ENCODE measurements around the gene RNF144B.

RNF144B gene

GRCh38 chr6:18446771-18447170, 59.6 kb downstream of the RNF144B start:
- H3K4me3 ChIP-seq (ENCODE audit: low read length in 2 of 2): no peak overlapping the region
- H3K79me1 ChIP-seq (ENCODE audit: low read depth, low read length): no peaks in the 10 kb centered on the region
- no peak overlapping the region for H3K23ac ChIP-seq (ENCODE audit: low read depth, low read length, poor library complexity)
- H3K4ac ChIP-seq (ENCODE audit: low read length): no peak overlapping the region
- no peaks in the 10 kb centered on the region for H3K9me3 ChIP-seq (replicated peaks in 1 of 2; ENCODE audit: control insufficient read depth in 2 of 2, insufficient read depth in 1 of 2, low read depth in 1 of 2, low read length in 2 of 2)
- H3K4me1 ChIP-seq (ENCODE audit: control insufficient read depth in 2 of 2, insufficient read depth in 1 of 2, low read depth in 1 of 2, low read length in 2 of 2): no peaks in the 10 kb centered on the region
- no peak overlapping the region for H3K4me2 ChIP-seq (ENCODE audit: insufficient read depth, low read length, poor library complexity, severe bottlenecking)
- no peak overlapping the region for H2BK15ac ChIP-seq (ENCODE audit: low read length)
- H3K27me3 ChIP-seq (ENCODE audit: control insufficient read depth in 3 of 3, insufficient read depth in 3 of 3, low read depth in 1 of 3, low read length in 3 of 3): no peaks in the 10 kb centered on the region
- no peak overlapping the region for H2BK12ac ChIP-seq (ENCODE audit: low read length)
- no CpG with 5 or more reads among the region's 2 CpGs for WGBS, 2 donors (ENCODE audit: extremely low coverage in 2 of 2, insufficient read length in 2 of 2, insufficient replicate concordance in 1 of 2)
- H3K27ac ChIP-seq (replicated peaks; ENCODE audit: low read length): no peak overlapping the region
- no peak overlapping the region for H3K14ac ChIP-seq (ENCODE audit: low read length)
- H4K8ac ChIP-seq (ENCODE audit: low read depth, low read length): no peak overlapping the region
- H2AK5ac ChIP-seq (ENCODE audit: low read depth, low read length): no peak overlapping the region
- DNase-seq (ENCODE audit: low spot score): no peak
- H2BK5ac ChIP-seq (ENCODE audit: low read length): no peak overlapping the region
- H3K36me3 ChIP-seq (replicated peaks in 1 of 2; ENCODE audit: control insufficient read depth in 2 of 2, insufficient read depth in 2 of 2, low read length in 2 of 2): no peaks in the 10 kb centered on the region
- H3K9ac ChIP-seq (ENCODE audit: low read depth, low read length, poor library complexity): no peak overlapping the region
- no peak overlapping the region for H2BK120ac ChIP-seq (ENCODE audit: low read depth, low read length)
- no peak overlapping the region for H3K18ac ChIP-seq (ENCODE audit: low read length)
- no peak overlapping the region for H4K91ac ChIP-seq (ENCODE audit: low read depth, low read length, poor library complexity)
- H2AFZ ChIP-seq (ENCODE audit: low read length): no peak overlapping the region

GRCh38 chr6:18447552-18447951, 60.4 kb downstream of the RNF144B start:
- Histone ChIP-seq H2BK15ac (ENCODE audit: low read length) (no peak overlapping the region), H3K9me3 (replicated peaks in 1 of 2; ENCODE audit: control insufficient read depth in 2 of 2, insufficient read depth in 1 of 2, low read depth in 1 of 2, low read length in 2 of 2) (no peaks in the 10 kb centered on the region), H2BK120ac (ENCODE audit: low read depth, low read length) (no peak overlapping the region), H3K4me1 (ENCODE audit: control insufficient read depth in 2 of 2, insufficient read depth in 1 of 2, low read depth in 1 of 2, low read length in 2 of 2) (no peaks in the 10 kb centered on the region), H2BK12ac (ENCODE audit: low read length) (no peak overlapping the region), H3K4ac (ENCODE audit: low read length) (no peak overlapping the region), H2BK5ac (ENCODE audit: low read length) (no peak overlapping the region), H3K4me3 (ENCODE audit: low read length in 2 of 2) (no peak overlapping the region), H3K36me3 (replicated peaks in 1 of 2; ENCODE audit: control insufficient read depth in 2 of 2, insufficient read depth in 2 of 2, low read length in 2 of 2) (no peaks in the 10 kb centered on the region), H3K23ac (ENCODE audit: low read depth, low read length, poor library complexity) (no peak overlapping the region), H3K27me3 (ENCODE audit: control insufficient read depth in 3 of 3, insufficient read depth in 3 of 3, low read depth in 1 of 3, low read length in 3 of 3) (no peaks in the 10 kb centered on the region), H3K27ac (replicated peaks; ENCODE audit: low read length) (no peak overlapping the region), H3K18ac (ENCODE audit: low read length) (no peak overlapping the region), H2AK5ac (ENCODE audit: low read depth, low read length) (no peak overlapping the region), H3K14ac (ENCODE audit: low read length) (no peak overlapping the region), H2AFZ (ENCODE audit: low read length) (no peak overlapping the region), H3K4me2 (ENCODE audit: insufficient read depth, low read length, poor library complexity, severe bottlenecking) (no peak overlapping the region), H4K8ac (ENCODE audit: low read depth, low read length) (no peak overlapping the region), H3K9ac (ENCODE audit: low read depth, low read length, poor library complexity) (no peak overlapping the region), H4K91ac (ENCODE audit: low read depth, low read length, poor library complexity) (no peak overlapping the region), H3K79me1 (ENCODE audit: low read depth, low read length) (no peaks in the 10 kb centered on the region)
- no CpG with 5 or more reads among the region's 2 CpGs for WGBS, 2 donors (ENCODE audit: extremely low coverage in 2 of 2, insufficient read length in 2 of 2, insufficient replicate concordance in 1 of 2)
- no peak for DNase-seq (ENCODE audit: low spot score)

- no peak overlapping the region for H3K23ac ChIP-seq (ENCODE audit: low read depth, low read length, poor library complexity)
- H3K27me3 ChIP-seq (ENCODE audit: control insufficient read depth in 3 of 3, insufficient read depth in 3 of 3, low read depth in 1 of 3, low read length in 3 of 3): no peaks in the 10 kb centered on the region
- H3K79me1 ChIP-seq (ENCODE audit: low read depth, low read length): no peaks in the 10 kb centered on the region
- no peak overlapping the region for H2BK15ac ChIP-seq (ENCODE audit: low read length)
- no peak overlapping the region for H2AFZ ChIP-seq (ENCODE audit: low read length)
- H2BK12ac ChIP-seq (ENCODE audit: low read length): no peak overlapping the region
- no peak overlapping the region for H3K4me3 ChIP-seq (ENCODE audit: low read length in 2 of 2)
- H3K4me2 ChIP-seq (ENCODE audit: insufficient read depth, low read length, poor library complexity, severe bottlenecking): no peak overlapping the region
- H2BK120ac ChIP-seq (ENCODE audit: low read depth, low read length): no peak overlapping the region
- no peak for DNase-seq (ENCODE audit: low spot score)
- H3K27ac ChIP-seq (replicated peaks; ENCODE audit: low read length): no peak overlapping the region
- H3K36me3 ChIP-seq (replicated peaks in 1 of 2; ENCODE audit: control insufficient read depth in 2 of 2, insufficient read depth in 2 of 2, low read length in 2 of 2): no peaks in the 10 kb centered on the region
- H2AK5ac ChIP-seq (ENCODE audit: low read depth, low read length): no peak overlapping the region
- WGBS, 2 donors (ENCODE audit: extremely low coverage in 2 of 2, insufficient read length in 2 of 2, insufficient replicate concordance in 1 of 2): no CpG with 5 or more reads among the region's 2 CpGs
- no peak overlapping the region for H4K91ac ChIP-seq (ENCODE audit: low read depth, low read length, poor library complexity)
- no peak overlapping the region for H3K4ac ChIP-seq (ENCODE audit: low read length)
- no peaks in the 10 kb centered on the region for H3K4me1 ChIP-seq (ENCODE audit: control insufficient read depth in 2 of 2, insufficient read depth in 1 of 2, low read depth in 1 of 2, low read length in 2 of 2)
- no peaks in the 10 kb centered on the region for H3K9me3 ChIP-seq (replicated peaks in 1 of 2; ENCODE audit: control insufficient read depth in 2 of 2, insufficient read depth in 1 of 2, low read depth in 1 of 2, low read length in 2 of 2)
- H4K8ac ChIP-seq (ENCODE audit: low read depth, low read length): no peak overlapping the region
- H3K9ac ChIP-seq (ENCODE audit: low read depth, low read length, poor library complexity): no peak overlapping the region
- no peak overlapping the region for H3K18ac ChIP-seq (ENCODE audit: low read length)
- no peak overlapping the region for H3K14ac ChIP-seq (ENCODE audit: low read length)
- H2BK5ac ChIP-seq (ENCODE audit: low read length): no peak overlapping the region
These were observed 64.6 kb downstream of the RNF144B start for GRCh38 chr6:18451756-18452155.

- no peak overlapping the region for H3K9ac ChIP-seq (ENCODE audit: low read depth, low read length, poor library complexity)
- H3K79me1 ChIP-seq (ENCODE audit: low read depth, low read length): no peaks in the 10 kb centered on the region
- DNase-seq (ENCODE audit: low spot score): no peak
- no peak overlapping the region for H2BK15ac ChIP-seq (ENCODE audit: low read length)
- no peak overlapping the region for H3K18ac ChIP-seq (ENCODE audit: low read length)
- H3K14ac ChIP-seq (ENCODE audit: low read length): no peak overlapping the region
- H4K91ac ChIP-seq (ENCODE audit: low read depth, low read length, poor library complexity): no peak overlapping the region
- H3K36me3 ChIP-seq (replicated peaks in 1 of 2; ENCODE audit: control insufficient read depth in 2 of 2, insufficient read depth in 2 of 2, low read length in 2 of 2): no peaks in the 10 kb centered on the region
- peaks cover 0 to 4% of the 10 kb centered on the region in 2 donors for H3K4me1 ChIP-seq (ENCODE audit: control insufficient read depth in 2 of 2, insufficient read depth in 1 of 2, low read depth in 1 of 2, low read length in 2 of 2)
- H2AFZ ChIP-seq (ENCODE audit: low read length): no peak overlapping the region
- H3K27ac ChIP-seq (replicated peaks; ENCODE audit: low read length): no peak overlapping the region
- no peak overlapping the region for H3K4me2 ChIP-seq (ENCODE audit: insufficient read depth, low read length, poor library complexity, severe bottlenecking)
- no peaks in the 10 kb centered on the region for H3K9me3 ChIP-seq (replicated peaks in 1 of 2; ENCODE audit: control insufficient read depth in 2 of 2, insufficient read depth in 1 of 2, low read depth in 1 of 2, low read length in 2 of 2)
- WGBS, 2 donors (ENCODE audit: extremely low coverage in 2 of 2, insufficient read length in 2 of 2, insufficient replicate concordance in 1 of 2): no CpG with 5 or more reads among the region's 4 CpGs
- no peak overlapping the region for H2AK5ac ChIP-seq (ENCODE audit: low read depth, low read length)
- H2BK12ac ChIP-seq (ENCODE audit: low read length): no peak overlapping the region
- no peak overlapping the region for H2BK120ac ChIP-seq (ENCODE audit: low read depth, low read length)
- H3K4ac ChIP-seq (ENCODE audit: low read length): no peak overlapping the region
- no peak overlapping the region for H3K4me3 ChIP-seq (ENCODE audit: low read length in 2 of 2)
- no peak overlapping the region for H3K23ac ChIP-seq (ENCODE audit: low read depth, low read length, poor library complexity)
- H2BK5ac ChIP-seq (ENCODE audit: low read length): no peak overlapping the region
- H3K27me3 ChIP-seq (ENCODE audit: control insufficient read depth in 3 of 3, insufficient read depth in 3 of 3, low read depth in 1 of 3, low read length in 3 of 3): no peaks in the 10 kb centered on the region
- no peak overlapping the region for H4K8ac ChIP-seq (ENCODE audit: low read depth, low read length)
These were observed 67.3 kb downstream of the RNF144B start for GRCh38 chr6:18454446-18454845.

All from neuronal stem cell (in vitro differentiated cells).